ENCODE data around the gene MYO5A.

DNA sequence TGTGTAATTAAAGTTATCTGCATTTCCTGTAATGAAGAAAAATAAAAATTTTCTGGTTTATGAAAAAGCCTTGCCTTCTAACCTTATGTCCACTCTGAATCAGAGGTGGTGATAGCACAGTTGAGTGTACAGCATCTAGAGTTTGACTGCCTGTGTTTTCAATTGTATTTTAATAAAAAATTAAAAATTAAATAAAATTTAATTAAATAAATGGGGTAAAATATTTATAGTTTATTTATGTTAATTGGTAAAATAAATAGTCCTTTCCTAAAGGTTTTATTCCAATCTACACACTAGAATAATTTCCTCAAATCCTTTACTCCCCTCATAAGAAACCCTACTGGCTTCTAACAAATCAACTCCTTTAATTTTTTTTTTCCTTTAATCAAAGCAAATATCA lies 121.3 kb downstream of the MYO5A start:
- TF ChIP-seq, protein P1, sequence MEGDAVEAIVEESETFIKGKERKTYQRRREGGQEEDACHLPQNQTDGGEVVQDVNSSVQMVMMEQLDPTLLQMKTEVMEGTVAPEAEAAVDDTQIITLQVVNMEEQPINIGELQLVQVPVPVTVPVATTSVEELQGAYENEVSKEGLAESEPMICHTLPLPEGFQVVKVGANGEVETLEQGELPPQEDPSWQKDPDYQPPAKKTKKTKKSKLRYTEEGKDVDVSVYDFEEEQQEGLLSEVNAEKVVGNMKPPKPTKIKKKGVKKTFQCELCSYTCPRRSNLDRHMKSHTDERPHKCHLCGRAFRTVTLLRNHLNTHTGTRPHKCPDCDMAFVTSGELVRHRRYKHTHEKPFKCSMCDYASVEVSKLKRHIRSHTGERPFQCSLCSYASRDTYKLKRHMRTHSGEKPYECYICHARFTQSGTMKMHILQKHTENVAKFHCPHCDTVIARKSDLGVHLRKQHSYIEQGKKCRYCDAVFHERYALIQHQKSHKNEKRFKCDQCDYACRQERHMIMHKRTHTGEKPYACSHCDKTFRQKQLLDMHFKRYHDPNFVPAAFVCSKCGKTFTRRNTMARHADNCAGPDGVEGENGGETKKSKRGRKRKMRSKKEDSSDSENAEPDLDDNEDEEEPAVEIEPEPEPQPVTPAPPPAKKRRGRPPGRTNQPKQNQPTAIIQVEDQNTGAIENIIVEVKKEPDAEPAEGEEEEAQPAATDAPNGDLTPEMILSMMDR (IDR thresholded peaks at IDR 0.05), result no peak
- no peak for TF ChIP-seq POLR2AphosphoS5 (IDR thresholded peaks at IDR 0.05; ENCODE audit: low read depth, low read length)
- TF ChIP-seq, protein P2, sequence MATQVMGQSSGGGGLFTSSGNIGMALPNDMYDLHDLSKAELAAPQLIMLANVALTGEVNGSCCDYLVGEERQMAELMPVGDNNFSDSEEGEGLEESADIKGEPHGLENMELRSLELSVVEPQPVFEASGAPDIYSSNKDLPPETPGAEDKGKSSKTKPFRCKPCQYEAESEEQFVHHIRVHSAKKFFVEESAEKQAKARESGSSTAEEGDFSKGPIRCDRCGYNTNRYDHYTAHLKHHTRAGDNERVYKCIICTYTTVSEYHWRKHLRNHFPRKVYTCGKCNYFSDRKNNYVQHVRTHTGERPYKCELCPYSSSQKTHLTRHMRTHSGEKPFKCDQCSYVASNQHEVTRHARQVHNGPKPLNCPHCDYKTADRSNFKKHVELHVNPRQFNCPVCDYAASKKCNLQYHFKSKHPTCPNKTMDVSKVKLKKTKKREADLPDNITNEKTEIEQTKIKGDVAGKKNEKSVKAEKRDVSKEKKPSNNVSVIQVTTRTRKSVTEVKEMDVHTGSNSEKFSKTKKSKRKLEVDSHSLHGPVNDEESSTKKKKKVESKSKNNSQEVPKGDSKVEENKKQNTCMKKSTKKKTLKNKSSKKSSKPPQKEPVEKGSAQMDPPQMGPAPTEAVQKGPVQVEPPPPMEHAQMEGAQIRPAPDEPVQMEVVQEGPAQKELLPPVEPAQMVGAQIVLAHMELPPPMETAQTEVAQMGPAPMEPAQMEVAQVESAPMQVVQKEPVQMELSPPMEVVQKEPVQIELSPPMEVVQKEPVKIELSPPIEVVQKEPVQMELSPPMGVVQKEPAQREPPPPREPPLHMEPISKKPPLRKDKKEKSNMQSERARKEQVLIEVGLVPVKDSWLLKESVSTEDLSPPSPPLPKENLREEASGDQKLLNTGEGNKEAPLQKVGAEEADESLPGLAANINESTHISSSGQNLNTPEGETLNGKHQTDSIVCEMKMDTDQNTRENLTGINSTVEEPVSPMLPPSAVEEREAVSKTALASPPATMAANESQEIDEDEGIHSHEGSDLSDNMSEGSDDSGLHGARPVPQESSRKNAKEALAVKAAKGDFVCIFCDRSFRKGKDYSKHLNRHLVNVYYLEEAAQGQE (IDR thresholded peaks at IDR 0.05; ENCODE audit: insufficient read depth in 1 of 2, low read depth in 2 of 2, low read length in 1 of 2), result no peak
- TF ChIP-seq SIN3A (IDR thresholded peaks at IDR 0.05; ENCODE audit: borderline replicate concordance, insufficient read depth, low read depth, low read length), result no peak
- TF ChIP-seq TCF7L2 (IDR thresholded peaks at IDR 0.05; ENCODE audit: low read depth, low read length), result no peak
